WTC11 (cell line): Measurements from ENCODE around the gene SNX24.

Experiments
- ATF2 ChIP-seq: sonication (generic); formaldehyde crosslinking; IDR thresholded peaks from 2 replicates; pipeline ENCODE4 v1.8.1; 2022; ENCODE audit warnings: low read depth, missing genetic modification reagents, borderline replicate concordance
- CREM ChIP-seq: sonication (generic); formaldehyde crosslinking; IDR thresholded peaks from 2 replicates; pipeline ENCODE4 v1.8.1; 2022; ENCODE audit warnings: mild to moderate bottlenecking, missing genetic modification reagents, moderate library complexity
- E2F5 ChIP-seq: sonication (generic); formaldehyde crosslinking; IDR thresholded peaks from 2 replicates; pipeline ENCODE4 v1.8.1; 2022; ENCODE audit warnings: mild to moderate bottlenecking, moderate library complexity, missing genetic modification reagents
- GABPB1 ChIP-seq: sonication (generic); formaldehyde crosslinking; IDR thresholded peaks from 2 replicates; pipeline ENCODE4 v1.8.1; 2023; ENCODE audit warnings: mild to moderate bottlenecking, missing genetic modification reagents
- TP53 ChIP-seq: sonication (generic); formaldehyde crosslinking; IDR thresholded peaks from 2 replicates; pipeline ENCODE4 v1.8.1; 2023; ENCODE audit warnings: mild to moderate bottlenecking, missing genetic modification reagents
- ZNF138 ChIP-seq: sonication (generic); formaldehyde crosslinking; conservative IDR thresholded peaks from 2 replicates; pipeline ENCODE4 v1.8.1; 2022; ENCODE audit warnings: mild to moderate bottlenecking, moderate library complexity, missing genetic modification reagents
- TF ChIP-seq, protein P1 (sequence below): fragments of 200-600 bp; IDR thresholded peaks from 2 replicates; pipeline ENCODE4 v1.8.0; 2022; ENCODE audit warnings: antibody characterized with exemption
- TF ChIP-seq, protein P2 (sequence below): fragments of 250-450 bp; sonication (Bioruptor Pico); IDR thresholded peaks from 2 replicates; pipeline ENCODE4 v1.9.0; 2021; ENCODE audit warnings: mild to moderate bottlenecking

DNA sequence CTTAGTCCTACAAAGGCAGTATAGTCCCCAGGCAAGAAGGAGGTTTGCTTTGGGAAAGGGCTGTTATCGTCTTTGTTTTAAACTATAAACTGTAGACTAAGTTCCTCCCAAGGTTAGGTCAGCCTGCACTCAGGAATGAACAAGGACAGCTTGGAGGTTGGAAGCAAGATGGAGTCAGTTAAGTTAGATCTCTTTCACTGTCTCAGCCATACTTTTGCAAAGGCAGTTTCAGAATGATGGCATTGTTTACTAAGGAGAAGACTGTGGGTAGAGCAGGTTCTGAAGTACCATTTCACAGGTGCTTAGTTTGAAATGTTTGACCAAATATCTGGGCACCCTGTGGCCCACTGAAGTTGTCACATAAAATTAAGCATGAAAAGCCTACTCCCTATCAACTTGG is 19.4 kb downstream of the SNX24 start:
- TF ChIP-seq GABPB1 (CRISPR knock-in tag) (no peak), TP53 (CRISPR knock-in tag) (no peak), ATF2 (CRISPR knock-in tag) (no peak), ZNF138 (no peak), CREM (CRISPR knock-in tag) (no peak), E2F5 (CRISPR knock-in tag) (no peak)
- TF ChIP-seq, protein P1, sequence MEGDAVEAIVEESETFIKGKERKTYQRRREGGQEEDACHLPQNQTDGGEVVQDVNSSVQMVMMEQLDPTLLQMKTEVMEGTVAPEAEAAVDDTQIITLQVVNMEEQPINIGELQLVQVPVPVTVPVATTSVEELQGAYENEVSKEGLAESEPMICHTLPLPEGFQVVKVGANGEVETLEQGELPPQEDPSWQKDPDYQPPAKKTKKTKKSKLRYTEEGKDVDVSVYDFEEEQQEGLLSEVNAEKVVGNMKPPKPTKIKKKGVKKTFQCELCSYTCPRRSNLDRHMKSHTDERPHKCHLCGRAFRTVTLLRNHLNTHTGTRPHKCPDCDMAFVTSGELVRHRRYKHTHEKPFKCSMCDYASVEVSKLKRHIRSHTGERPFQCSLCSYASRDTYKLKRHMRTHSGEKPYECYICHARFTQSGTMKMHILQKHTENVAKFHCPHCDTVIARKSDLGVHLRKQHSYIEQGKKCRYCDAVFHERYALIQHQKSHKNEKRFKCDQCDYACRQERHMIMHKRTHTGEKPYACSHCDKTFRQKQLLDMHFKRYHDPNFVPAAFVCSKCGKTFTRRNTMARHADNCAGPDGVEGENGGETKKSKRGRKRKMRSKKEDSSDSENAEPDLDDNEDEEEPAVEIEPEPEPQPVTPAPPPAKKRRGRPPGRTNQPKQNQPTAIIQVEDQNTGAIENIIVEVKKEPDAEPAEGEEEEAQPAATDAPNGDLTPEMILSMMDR: no peak
- TF ChIP-seq, protein P2, sequence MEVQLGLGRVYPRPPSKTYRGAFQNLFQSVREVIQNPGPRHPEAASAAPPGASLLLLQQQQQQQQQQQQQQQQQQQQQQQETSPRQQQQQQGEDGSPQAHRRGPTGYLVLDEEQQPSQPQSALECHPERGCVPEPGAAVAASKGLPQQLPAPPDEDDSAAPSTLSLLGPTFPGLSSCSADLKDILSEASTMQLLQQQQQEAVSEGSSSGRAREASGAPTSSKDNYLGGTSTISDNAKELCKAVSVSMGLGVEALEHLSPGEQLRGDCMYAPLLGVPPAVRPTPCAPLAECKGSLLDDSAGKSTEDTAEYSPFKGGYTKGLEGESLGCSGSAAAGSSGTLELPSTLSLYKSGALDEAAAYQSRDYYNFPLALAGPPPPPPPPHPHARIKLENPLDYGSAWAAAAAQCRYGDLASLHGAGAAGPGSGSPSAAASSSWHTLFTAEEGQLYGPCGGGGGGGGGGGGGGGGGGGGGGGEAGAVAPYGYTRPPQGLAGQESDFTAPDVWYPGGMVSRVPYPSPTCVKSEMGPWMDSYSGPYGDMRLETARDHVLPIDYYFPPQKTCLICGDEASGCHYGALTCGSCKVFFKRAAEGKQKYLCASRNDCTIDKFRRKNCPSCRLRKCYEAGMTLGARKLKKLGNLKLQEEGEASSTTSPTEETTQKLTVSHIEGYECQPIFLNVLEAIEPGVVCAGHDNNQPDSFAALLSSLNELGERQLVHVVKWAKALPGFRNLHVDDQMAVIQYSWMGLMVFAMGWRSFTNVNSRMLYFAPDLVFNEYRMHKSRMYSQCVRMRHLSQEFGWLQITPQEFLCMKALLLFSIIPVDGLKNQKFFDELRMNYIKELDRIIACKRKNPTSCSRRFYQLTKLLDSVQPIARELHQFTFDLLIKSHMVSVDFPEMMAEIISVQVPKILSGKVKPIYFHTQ (CRISPR knock-in tag): no peak
